OCI-LY1 (cell line): Measurements from ENCODE around the gene ITGA2.

Source experiments
- H2AFZ ChIP-seq: fragments of 200-600 bp; sonication (generic), shearing (Covaris generic); 2 replicates; pipeline ENCODE4 v1.6.0; 2014; ENCODE audit warnings: antibody characterized with exemption, mild to moderate bottlenecking, low read length
- H3F3A ChIP-seq: fragments of 200-600 bp; sonication (generic), shearing (Covaris generic); 2 replicates; pipeline ENCODE4 v1.6.0; 2014; ENCODE audit warnings: mild to moderate bottlenecking, antibody characterized with exemption, low read length, moderate library complexity; ENCODE audit not compliant: insufficient read depth
- H3K27ac ChIP-seq: fragments of 200-600 bp; sonication (generic); 2 replicates; pipeline ENCODE4 v1.5.1; 2014; ENCODE audit warnings: low read length, mixed run types, mild to moderate bottlenecking, low read depth; ENCODE audit not compliant: poor library complexity, severe bottlenecking
- H3K27me3 ChIP-seq: fragments of 200-600 bp; sonication (generic); 2 replicates; pipeline ENCODE4 v1.6.0; 2014; ENCODE audit warnings: antibody characterized with exemption, mild to moderate bottlenecking, low read length, moderate library complexity; ENCODE audit not compliant: insufficient read depth
- H3K36me3 ChIP-seq: fragments of 200-600 bp; sonication (generic); 2 replicates; pipeline ENCODE4 v1.6.1; 2014; ENCODE audit warnings: mild to moderate bottlenecking, antibody characterized with exemption, low read length, moderate library complexity, mixed read lengths; ENCODE audit not compliant: insufficient read depth
- H3K4me1 ChIP-seq: fragments of 200-600 bp; sonication (generic); 2 replicates; pipeline ENCODE4 v1.5.1; 2014; ENCODE audit warnings: mild to moderate bottlenecking, low read length, moderate library complexity; ENCODE audit not compliant: insufficient read depth, severe bottlenecking
- H3K4me2 ChIP-seq: fragments of 200-600 bp; sonication (generic), shearing (Covaris generic); 2 replicates; pipeline ENCODE4 v1.6.1; 2014; ENCODE audit warnings: low read length
- H3K4me3 ChIP-seq: fragments of 200-600 bp; sonication (generic); 2 replicates; pipeline ENCODE4 v1.5.1; 2014; ENCODE audit warnings: low read length, low read depth, mild to moderate bottlenecking, mixed read lengths; ENCODE audit not compliant: poor library complexity, severe bottlenecking
- H3K79me2 ChIP-seq: fragments of 200-600 bp; shearing (Covaris generic); 2 replicates; pipeline ENCODE4 v1.6.1; 2016; ENCODE audit warnings: mixed run types, low read length, mixed read lengths; ENCODE audit not compliant: insufficient read depth
- H3K9ac ChIP-seq: fragments of 200-600 bp; sonication (generic), shearing (Covaris generic); 2 replicates; pipeline ENCODE4 v1.6.1; 2014; ENCODE audit warnings: mild to moderate bottlenecking, low read length, mixed read lengths
- H3K9me2 ChIP-seq: fragments of 200-600 bp; sonication (generic), shearing (Covaris generic); 2 replicates; pipeline ENCODE4 v1.6.1; 2014; ENCODE audit warnings: low read depth, mild to moderate bottlenecking, low read length, mixed read lengths
- H3K9me3 ChIP-seq: fragments of 200-600 bp; shearing (Covaris generic); 2 replicates; pipeline ENCODE4 v1.6.1; 2014; ENCODE audit warnings: low read length, mixed read lengths
- H4K20me1 ChIP-seq: fragments of 200-600 bp; sonication (generic), shearing (Covaris generic); 2 replicates; pipeline ENCODE4 v1.6.0; 2016; ENCODE audit warnings: mild to moderate bottlenecking, low read length; ENCODE audit not compliant: insufficient read depth
- EZH2 ChIP-seq: fragments of 200-600 bp; sonication (generic), shearing (Covaris generic); IDR thresholded peaks from 2 replicates; pipeline ENCODE4 v1.8.0; 2017; ENCODE audit warnings: borderline replicate concordance, mixed run types, mild to moderate bottlenecking, antibody characterized with exemption, low read length, moderate library complexity, mixed read lengths
- TF ChIP-seq, protein P1 (sequence below): fragments of 200-600 bp; sonication (generic), shearing (Covaris generic); IDR thresholded peaks from 2 replicates; pipeline ENCODE4 v1.5.1; 2017; ENCODE audit warnings: mild to moderate bottlenecking, antibody characterized with exemption, low read length, moderate library complexity, mixed read lengths

Gene ITGA2

DNA sequence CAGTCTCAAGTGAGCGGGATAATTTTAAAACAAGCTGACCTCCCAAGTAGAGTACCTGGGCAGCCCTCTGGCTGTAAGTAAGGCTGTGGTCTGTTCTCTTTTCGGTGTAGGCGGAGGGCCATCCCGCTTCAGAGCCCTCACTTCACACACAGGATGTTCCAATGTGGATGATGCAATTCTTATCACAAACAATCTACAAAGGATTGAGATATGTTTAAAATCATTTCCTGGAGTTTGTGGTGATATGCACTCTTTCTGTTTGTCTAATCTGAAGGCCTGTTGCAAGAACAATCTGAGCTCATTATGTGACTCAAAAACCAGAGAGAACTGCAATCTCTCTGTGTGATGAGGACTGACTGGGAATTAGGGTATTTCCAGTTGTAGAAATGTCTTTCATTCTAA is 42.5 kb downstream of the ITGA2 start:
- H3K27ac ChIP-seq: no peak overlapping the region
- no peaks in the 10 kb centered on the region for H4K20me1 ChIP-seq
- no peaks in the 10 kb centered on the region for H3K4me1 ChIP-seq
- no peaks in the 10 kb centered on the region for H3K36me3 ChIP-seq
- H3K4me3 ChIP-seq: no peak overlapping the region
- H3K4me2 ChIP-seq: no peak overlapping the region
- no peak overlapping the region for H3K9ac ChIP-seq
- TF ChIP-seq, protein P1, sequence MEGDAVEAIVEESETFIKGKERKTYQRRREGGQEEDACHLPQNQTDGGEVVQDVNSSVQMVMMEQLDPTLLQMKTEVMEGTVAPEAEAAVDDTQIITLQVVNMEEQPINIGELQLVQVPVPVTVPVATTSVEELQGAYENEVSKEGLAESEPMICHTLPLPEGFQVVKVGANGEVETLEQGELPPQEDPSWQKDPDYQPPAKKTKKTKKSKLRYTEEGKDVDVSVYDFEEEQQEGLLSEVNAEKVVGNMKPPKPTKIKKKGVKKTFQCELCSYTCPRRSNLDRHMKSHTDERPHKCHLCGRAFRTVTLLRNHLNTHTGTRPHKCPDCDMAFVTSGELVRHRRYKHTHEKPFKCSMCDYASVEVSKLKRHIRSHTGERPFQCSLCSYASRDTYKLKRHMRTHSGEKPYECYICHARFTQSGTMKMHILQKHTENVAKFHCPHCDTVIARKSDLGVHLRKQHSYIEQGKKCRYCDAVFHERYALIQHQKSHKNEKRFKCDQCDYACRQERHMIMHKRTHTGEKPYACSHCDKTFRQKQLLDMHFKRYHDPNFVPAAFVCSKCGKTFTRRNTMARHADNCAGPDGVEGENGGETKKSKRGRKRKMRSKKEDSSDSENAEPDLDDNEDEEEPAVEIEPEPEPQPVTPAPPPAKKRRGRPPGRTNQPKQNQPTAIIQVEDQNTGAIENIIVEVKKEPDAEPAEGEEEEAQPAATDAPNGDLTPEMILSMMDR: no peak
- no peak for TF ChIP-seq EZH2
- no peaks in the 10 kb centered on the region for H3K79me2 ChIP-seq
- H3F3A ChIP-seq: no peaks in the 10 kb centered on the region
- no peaks in the 10 kb centered on the region for H3K27me3 ChIP-seq
- no peak overlapping the region for H2AFZ ChIP-seq
- no peaks in the 10 kb centered on the region for H3K9me2 ChIP-seq
- no peaks in the 10 kb centered on the region for H3K9me3 ChIP-seq

DNA sequence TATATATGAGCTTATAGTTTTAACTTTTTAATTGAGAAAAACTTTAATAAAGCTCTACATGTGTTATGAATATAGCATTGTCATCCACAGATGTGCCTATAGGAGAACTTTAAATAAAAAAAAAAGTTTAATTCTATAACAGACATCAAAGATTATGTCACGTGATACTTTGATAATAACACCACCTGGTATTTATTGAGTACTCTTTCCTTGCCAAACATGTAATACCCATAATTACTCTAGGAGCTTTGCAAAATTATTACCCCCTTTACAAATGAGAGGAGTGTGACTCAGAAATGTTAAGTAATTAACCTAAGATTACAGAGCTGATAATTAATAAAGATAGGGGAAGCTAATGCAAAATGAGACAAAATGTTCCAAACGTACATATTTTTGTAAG is 43.0 kb downstream of the ITGA2 start:
- H4K20me1 ChIP-seq: no peaks in the 10 kb centered on the region
- no peak for TF ChIP-seq EZH2
- TF ChIP-seq, protein P1: no peak
- no peak overlapping the region for H3K4me3 ChIP-seq
- no peak overlapping the region for H3K9ac ChIP-seq
- no peaks in the 10 kb centered on the region for H3F3A ChIP-seq
- H3K27ac ChIP-seq: no peak overlapping the region
- no peaks in the 10 kb centered on the region for H3K4me1 ChIP-seq
- no peaks in the 10 kb centered on the region for H3K36me3 ChIP-seq
- H3K79me2 ChIP-seq: no peaks in the 10 kb centered on the region
- H3K9me3 ChIP-seq: no peaks in the 10 kb centered on the region
- no peaks in the 10 kb centered on the region for H3K27me3 ChIP-seq
- H2AFZ ChIP-seq: no peak overlapping the region
- no peak overlapping the region for H3K4me2 ChIP-seq
- H3K9me2 ChIP-seq: no peaks in the 10 kb centered on the region

DNA sequence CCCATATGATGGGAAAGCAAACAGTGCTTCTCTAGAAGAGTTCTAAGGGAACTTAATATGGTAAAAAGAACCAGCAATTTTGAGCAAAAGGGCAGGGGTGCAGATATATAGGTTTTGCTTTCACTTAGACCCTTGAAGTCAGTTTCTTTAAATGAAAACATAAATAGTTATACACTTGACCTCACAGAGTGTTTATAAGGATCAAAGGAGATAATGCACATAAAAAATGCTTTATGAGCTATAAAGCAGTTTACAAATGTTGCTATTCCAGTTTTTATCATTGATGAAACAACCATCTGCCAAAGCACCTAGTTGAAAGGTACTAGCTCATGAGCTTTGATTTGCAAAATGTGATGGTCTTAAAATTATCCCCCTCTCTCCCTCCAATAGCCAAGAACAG is 45.7 kb downstream of the ITGA2 start:
- no peak overlapping the region for H3K27ac ChIP-seq
- no peaks in the 10 kb centered on the region for H3K79me2 ChIP-seq
- H2AFZ ChIP-seq: no peak overlapping the region
- H3K4me3 ChIP-seq: no peak overlapping the region
- no peaks in the 10 kb centered on the region for H4K20me1 ChIP-seq
- no peaks in the 10 kb centered on the region for H3F3A ChIP-seq
- H3K36me3 ChIP-seq: no peaks in the 10 kb centered on the region
- H3K4me2 ChIP-seq: no peak overlapping the region
- no peaks in the 10 kb centered on the region for H3K9me2 ChIP-seq
- TF ChIP-seq EZH2: no peak
- TF ChIP-seq, protein P1: no peak
- H3K4me1 ChIP-seq: no peaks in the 10 kb centered on the region
- H3K9me3 ChIP-seq: no peaks in the 10 kb centered on the region
- H3K9ac ChIP-seq: no peak overlapping the region
- H3K27me3 ChIP-seq: no peaks in the 10 kb centered on the region
